IMR-90 (cell line): Measurements from ENCODE around the gene LRIT1. TPM values are rescaled to one million over a fixed set of nuclear protein-coding genes. Genes with fewer than 3 reads are reported as not detected.

Source experiments
- ATAC-seq: fragments of 200-7000 bp; cut with Tn5 transposase; 2 replicates; pipeline ENCODE4 v1.9.1; 2020; ENCODE audit warnings: low read depth, mild to moderate bottlenecking, moderate library complexity
- BruUV-seq: library from RNA; stranded (reverse); fragments of 400-500 nt; replicated peaks from 2 replicates; lab custom pipeline; 2021; lab: Mats Ljungman, UMichigan
- CTCF ChIA-PET: fragments of 300-600 bp; formaldehyde crosslinking; extraction: SDS; loops from one replicate; lab custom pipeline; 2021; ENCODE audit warnings: antibody characterized with exemption; lab: Yijun Ruan, JAX
- POLR2A ChIA-PET: fragments of 300-600 bp; sonication (Branson Sonifier 250); formaldehyde crosslinking; loops from one replicate; lab custom pipeline; 2022; ENCODE audit warnings: antibody characterized with exemption; ENCODE audit not compliant: unreplicated experiment; lab: Charles Lee
- DNase-seq: peaks from one replicate; pipeline ENCODE4 v3.0.0; 2013
- H2AFZ ChIP-seq: replicated peaks from 2 replicates; pipeline ENCODE3; 2013; ENCODE audit warnings: low read length, mild to moderate bottlenecking; ENCODE audit not compliant: poor library complexity
- H2AK5ac ChIP-seq: 2 replicates; pipeline ENCODE4 v1.6.1; 2013; ENCODE audit warnings: low read depth, low read length, inconsistent platforms
- H2AK9ac ChIP-seq: replicated peaks from 2 replicates; pipeline ENCODE3; 2013; ENCODE audit warnings: mild to moderate bottlenecking, low read depth, low read length, moderate library complexity; ENCODE audit not compliant: poor library complexity
- H2BK120ac ChIP-seq: 2 replicates; pipeline ENCODE4 v1.6.1; 2013; ENCODE audit warnings: low read depth, low read length, inconsistent platforms
- H2BK15ac ChIP-seq: 3 replicates; pipeline ENCODE4 v1.6.1; 2013; ENCODE audit warnings: low read depth, low read length, inconsistent platforms
- H2BK20ac ChIP-seq: 2 replicates; pipeline ENCODE4 v1.6.1; 2013; ENCODE audit warnings: low read depth, mild to moderate bottlenecking, inconsistent platforms, low read length, moderate library complexity
- H2BK5ac ChIP-seq: 2 replicates; pipeline ENCODE4 v1.6.1; 2013; ENCODE audit warnings: mild to moderate bottlenecking, low read depth, low read length, inconsistent platforms; ENCODE audit not compliant: poor library complexity, severe bottlenecking
- H3K14ac ChIP-seq: replicated peaks from 2 replicates; pipeline ENCODE4 v1.6.1; 2013; ENCODE audit warnings: low read depth, low read length, inconsistent platforms
- H3K18ac ChIP-seq: 2 replicates; pipeline ENCODE4 v1.6.1; 2013; ENCODE audit warnings: low read depth, low read length, control low read depth
- H3K23ac ChIP-seq: 2 replicates; pipeline ENCODE4 v1.6.1; 2013; ENCODE audit warnings: low read depth, low read length, inconsistent platforms
- H3K27ac ChIP-seq: 2 replicates; pipeline ENCODE4 v1.5.1; 2013; ENCODE audit warnings: mild to moderate bottlenecking, control low read depth, low read length; ENCODE audit not compliant: insufficient read depth
- H3K27me3 ChIP-seq: 2 replicates; pipeline ENCODE4 v1.6.1; 2013; ENCODE audit warnings: low read length; ENCODE audit not compliant: control insufficient read depth, insufficient read depth
- H3K36me3 ChIP-seq: 2 replicates; pipeline ENCODE4 v1.6.1; 2013; ENCODE audit warnings: low read length, mixed read lengths; ENCODE audit not compliant: control insufficient read depth, insufficient read depth
- H3K4ac ChIP-seq: 2 replicates; pipeline ENCODE4 v1.6.1; 2013; ENCODE audit warnings: low read depth, low read length, inconsistent platforms
- H3K4me1 ChIP-seq: 2 replicates; pipeline ENCODE4 v1.6.1; 2013; ENCODE audit warnings: low read length, mixed read lengths; ENCODE audit not compliant: control insufficient read depth, insufficient read depth
- H3K4me2 ChIP-seq: 2 replicates; pipeline ENCODE4 v1.6.1; 2013; ENCODE audit warnings: low read depth, mild to moderate bottlenecking, control low read depth, low read length, moderate library complexity
- H3K4me3 ChIP-seq: 2 replicates; pipeline ENCODE4 v1.5.1; 2013; ENCODE audit warnings: low read depth, mild to moderate bottlenecking, control low read depth, low read length, moderate library complexity; ENCODE audit not compliant: insufficient read depth
- H3K56ac ChIP-seq: 2 replicates; pipeline ENCODE4 v1.6.1; 2013; ENCODE audit warnings: low read length, inconsistent platforms; ENCODE audit not compliant: insufficient read depth; ENCODE audit errors: extremely low read depth
- H3K79me1 ChIP-seq, 2 experiments: 2 replicates each; pipeline ENCODE4 v1.6.1; 2013; ENCODE audit warnings: low read length in 2 of 2, inconsistent platforms in 1 of 2, low read depth in 1 of 2
- H3K9ac ChIP-seq: 2 replicates; pipeline ENCODE4 v1.6.1; 2013; ENCODE audit warnings: low read depth, low read length, control low read depth
- H3K9me1 ChIP-seq: 2 replicates; pipeline ENCODE4 v1.6.1; 2013; ENCODE audit warnings: low read length, inconsistent platforms; ENCODE audit not compliant: insufficient read depth
- H3K9me3 ChIP-seq: 2 replicates; pipeline ENCODE4 v1.6.1; 2013; ENCODE audit warnings: low read length; ENCODE audit not compliant: control insufficient read depth, insufficient read depth
- H4K20me1 ChIP-seq: 2 replicates; pipeline ENCODE4 v1.6.1; 2013; ENCODE audit warnings: low read length, inconsistent platforms; ENCODE audit not compliant: insufficient read depth
- H4K5ac ChIP-seq: 2 replicates; pipeline ENCODE4 v1.6.1; 2013; ENCODE audit warnings: mild to moderate bottlenecking, low read depth, low read length, control low read depth
- H4K8ac ChIP-seq, 2 experiments: 2 replicates each; pipeline ENCODE4 v1.6.1; 2013; ENCODE audit warnings: low read depth in 2 of 2, low read length in 2 of 2, control low read depth in 1 of 2, inconsistent platforms in 1 of 2
- H4K91ac ChIP-seq: 2 replicates; pipeline ENCODE4 v1.6.1; 2013; ENCODE audit warnings: low read depth, low read length, inconsistent platforms; ENCODE audit not compliant: insufficient read depth
- BHLHE40 ChIP-seq: fragments of 150-350 bp; IDR thresholded peaks from 2 replicates; pipeline ENCODE4 v1.6.1; 2016; ENCODE audit warnings: mild to moderate bottlenecking, low read depth, low read length
- CEBPB ChIP-seq: IDR thresholded peaks from 2 replicates; pipeline ENCODE4 v1.6.1; 2012; ENCODE audit warnings: low read depth, low read length, improper control_type of control experiment
- MAFK ChIP-seq: IDR thresholded peaks from 2 replicates; pipeline ENCODE4 v1.6.1; 2012; ENCODE audit warnings: low read depth, low read length, improper control_type of control experiment
- NFE2L2 ChIP-seq: fragments of 150-350 bp; IDR thresholded peaks from 2 replicates; pipeline ENCODE4 v1.6.1; 2016; ENCODE audit warnings: low read depth, mild to moderate bottlenecking, low read length
- POLR2A ChIP-seq: IDR thresholded peaks from 2 replicates; pipeline ENCODE4 v1.6.1; 2012; ENCODE audit warnings: mild to moderate bottlenecking, low read depth, low read length
- RCOR1 ChIP-seq: IDR thresholded peaks from 2 replicates; pipeline ENCODE4 v1.6.1; 2012; ENCODE audit warnings: mild to moderate bottlenecking, low read length, improper control_type of control experiment; ENCODE audit not compliant: insufficient replicate concordance
- RFX5 ChIP-seq: IDR thresholded peaks from 2 replicates; pipeline ENCODE4 v1.8.0; 2012; ENCODE audit warnings: low read depth, mild to moderate bottlenecking, low read length, moderate library complexity
- WGBS, 2 experiments: methylation state at CpG; one replicate each; pipeline versions ENCODE4 v1.1.5 to v1.1.7; 2013; ENCODE audit warnings: missing lambda C conversion rate in 2 of 2; ENCODE audit not compliant: insufficient read length in 1 of 2; ENCODE audit errors: extremely low coverage in 2 of 2; 5-methylcytosine and 5-hydroxymethylcytosine counted together
- dilution Hi-C: fragments of 300-500 bp; cut with HindIII; formaldehyde crosslinking; loops from one replicate; pipeline ENCODE4 v1.14.3; 2018; ENCODE audit warnings: low sequenced_read_pairs; ENCODE audit not compliant: unreplicated experiment
- in situ Hi-C: fragments of 300-500 bp; cut with MboI; formaldehyde crosslinking; loops from 3 replicates; pipeline ENCODE4 v1.14.3; 2019; ENCODE audit warnings: low sequenced_read_pairs, inconsistent platforms, mixed read lengths
- intact Hi-C: fragments of 100-400 bp; cut with micrococcal nuclease; formaldehyde crosslinking; loops from 2 replicates; pipeline ENCODE4 v1.10.0; 2022
- polyA plus RNA-seq, 3 experiments: library from polyadenylated mRNA; depleted of rRNA; stranded (reverse); fragments of >200 nt; gene quantifications; 2 replicates each; pipeline ENCODE4 v1.2.3, GENCODE V29; 2012; ENCODE audit warnings: low replicate concordance in 1 of 3
- total RNA-seq: library from RNA; depleted of rRNA; stranded (reverse); fragments of >200 nt; gene quantifications from 2 replicates; pipeline ENCODE4 v1.2.3, GENCODE V29; 2012
- TF ChIP-seq, protein P1 (sequence below): fragments of 150-350 bp; IDR thresholded peaks from 2 replicates; pipeline ENCODE4 v1.6.1; 2017; ENCODE audit warnings: mild to moderate bottlenecking, antibody characterized with exemption, low read length, low read depth
- TF ChIP-seq, protein P2 (sequence below): fragments of 150-350 bp; IDR thresholded peaks from 2 replicates; pipeline ENCODE4 v1.6.1; 2016; ENCODE audit warnings: low read depth, mild to moderate bottlenecking, low read length, moderate library complexity, borderline replicate concordance
- TF ChIP-seq, protein P3 (sequence below): conservative IDR thresholded peaks from 2 replicates; pipeline ENCODE4 v1.5.1; 2012; ENCODE audit warnings: mild to moderate bottlenecking, low read depth, low read length, improper control_type of control experiment

LRIT1 gene
- total and polyA plus RNA-seq, 2 of the 4 experiments (the other 2 are of a cell fraction), result not detected

DNA sequence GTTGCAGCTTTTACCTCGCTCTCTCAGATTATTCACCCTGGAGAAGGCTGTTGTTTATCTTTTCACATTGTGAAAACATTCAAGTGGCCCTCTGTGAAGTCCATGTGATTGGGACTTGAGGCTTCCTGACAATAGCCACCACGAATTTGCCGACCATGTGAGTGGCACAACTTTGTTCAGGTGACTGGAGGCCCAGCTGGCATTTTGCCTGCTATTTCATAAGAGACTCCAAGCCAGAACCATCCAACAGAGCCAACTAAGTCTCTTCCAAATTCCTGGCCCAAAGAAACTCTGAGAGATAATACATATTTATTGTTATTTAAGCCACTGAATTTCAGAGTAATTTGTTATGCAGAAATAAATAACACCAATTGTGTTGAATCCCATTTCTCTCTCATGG lies 48.9 kb upstream of the LRIT1 start:
- ATAC-seq, result no peak
- Histone ChIP-seq H3K56ac (no peak overlapping the region), H3K4ac (no peak overlapping the region), H3K14ac (no peak overlapping the region), H4K91ac (no peak overlapping the region), H2BK20ac (no peak overlapping the region), H3K27ac (no peak overlapping the region), H3K9me3 (no peaks in the 10 kb centered on the region), H2AK9ac (no peak overlapping the region), H3K4me3 (no peak overlapping the region), H2AK5ac (no peak overlapping the region), H3K9me1 (peaks cover 5% of the 10 kb centered on the region; the same call in 1 of the 2 replicates), H3K4me1 (peaks cover 5% of the 10 kb centered on the region), H2AFZ (no peak overlapping the region), H4K5ac (no peak overlapping the region), H3K23ac (no peak overlapping the region), H2BK5ac (no peak overlapping the region), H4K20me1 (no peaks in the 10 kb centered on the region), H3K18ac (no peak overlapping the region), H3K27me3 (peaks cover 10% of the 10 kb centered on the region), H3K4me2 (no peak overlapping the region), H3K79me1 (0 out of 4 replicates have a peak, but pooled peaks cover 0 to 2% of the 10 kb centered on the region in 2 experiments), H2BK15ac (no peak overlapping the region), H4K8ac (no peak overlapping the region), H3K36me3 (no peaks in the 10 kb centered on the region), H2BK120ac (no peak overlapping the region), H3K9ac (no peak overlapping the region)
- in situ Hi-C loops (no loop called here), dilution Hi-C loops (no loop called here), intact Hi-C loops (no loop called here)
- WGBS, 2 experiments, result no CpG with 5 or more reads among the region's 3 CpGs
- BruUV-seq, result no TSS peak
- TF ChIP-seq, protein P1, sequence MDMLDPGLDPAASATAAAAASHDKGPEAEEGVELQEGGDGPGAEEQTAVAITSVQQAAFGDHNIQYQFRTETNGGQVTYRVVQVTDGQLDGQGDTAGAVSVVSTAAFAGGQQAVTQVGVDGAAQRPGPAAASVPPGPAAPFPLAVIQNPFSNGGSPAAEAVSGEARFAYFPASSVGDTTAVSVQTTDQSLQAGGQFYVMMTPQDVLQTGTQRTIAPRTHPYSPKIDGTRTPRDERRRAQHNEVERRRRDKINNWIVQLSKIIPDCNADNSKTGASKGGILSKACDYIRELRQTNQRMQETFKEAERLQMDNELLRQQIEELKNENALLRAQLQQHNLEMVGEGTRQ, result no peak
- TF ChIP-seq RFX5 (no peak), NFE2L2 (no peak), RCOR1 (no peak), POLR2A (no peak), BHLHE40 (no peak), CEBPB (no peak), MAFK (no peak)
- TF ChIP-seq, protein P2, sequence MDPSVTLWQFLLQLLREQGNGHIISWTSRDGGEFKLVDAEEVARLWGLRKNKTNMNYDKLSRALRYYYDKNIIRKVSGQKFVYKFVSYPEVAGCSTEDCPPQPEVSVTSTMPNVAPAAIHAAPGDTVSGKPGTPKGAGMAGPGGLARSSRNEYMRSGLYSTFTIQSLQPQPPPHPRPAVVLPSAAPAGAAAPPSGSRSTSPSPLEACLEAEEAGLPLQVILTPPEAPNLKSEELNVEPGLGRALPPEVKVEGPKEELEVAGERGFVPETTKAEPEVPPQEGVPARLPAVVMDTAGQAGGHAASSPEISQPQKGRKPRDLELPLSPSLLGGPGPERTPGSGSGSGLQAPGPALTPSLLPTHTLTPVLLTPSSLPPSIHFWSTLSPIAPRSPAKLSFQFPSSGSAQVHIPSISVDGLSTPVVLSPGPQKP, result no peak
- TF ChIP-seq, protein P3, sequence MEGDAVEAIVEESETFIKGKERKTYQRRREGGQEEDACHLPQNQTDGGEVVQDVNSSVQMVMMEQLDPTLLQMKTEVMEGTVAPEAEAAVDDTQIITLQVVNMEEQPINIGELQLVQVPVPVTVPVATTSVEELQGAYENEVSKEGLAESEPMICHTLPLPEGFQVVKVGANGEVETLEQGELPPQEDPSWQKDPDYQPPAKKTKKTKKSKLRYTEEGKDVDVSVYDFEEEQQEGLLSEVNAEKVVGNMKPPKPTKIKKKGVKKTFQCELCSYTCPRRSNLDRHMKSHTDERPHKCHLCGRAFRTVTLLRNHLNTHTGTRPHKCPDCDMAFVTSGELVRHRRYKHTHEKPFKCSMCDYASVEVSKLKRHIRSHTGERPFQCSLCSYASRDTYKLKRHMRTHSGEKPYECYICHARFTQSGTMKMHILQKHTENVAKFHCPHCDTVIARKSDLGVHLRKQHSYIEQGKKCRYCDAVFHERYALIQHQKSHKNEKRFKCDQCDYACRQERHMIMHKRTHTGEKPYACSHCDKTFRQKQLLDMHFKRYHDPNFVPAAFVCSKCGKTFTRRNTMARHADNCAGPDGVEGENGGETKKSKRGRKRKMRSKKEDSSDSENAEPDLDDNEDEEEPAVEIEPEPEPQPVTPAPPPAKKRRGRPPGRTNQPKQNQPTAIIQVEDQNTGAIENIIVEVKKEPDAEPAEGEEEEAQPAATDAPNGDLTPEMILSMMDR, result no peak
- CTCF ChIA-PET, result no interaction called here
- DNase-seq, result no peak
- POLR2A ChIA-PET, result no interaction called here
